ENCODE measurements around the gene SYNDIG1. TPM values are rescaled to one million over a fixed set of nuclear protein-coding genes. Genes with fewer than 3 reads are reported as not detected.

SYNDIG1 gene
- total and polyA plus RNA-seq, 4 donors, result 0.20 to 5.0 (median 0.63) TPM

DNA sequence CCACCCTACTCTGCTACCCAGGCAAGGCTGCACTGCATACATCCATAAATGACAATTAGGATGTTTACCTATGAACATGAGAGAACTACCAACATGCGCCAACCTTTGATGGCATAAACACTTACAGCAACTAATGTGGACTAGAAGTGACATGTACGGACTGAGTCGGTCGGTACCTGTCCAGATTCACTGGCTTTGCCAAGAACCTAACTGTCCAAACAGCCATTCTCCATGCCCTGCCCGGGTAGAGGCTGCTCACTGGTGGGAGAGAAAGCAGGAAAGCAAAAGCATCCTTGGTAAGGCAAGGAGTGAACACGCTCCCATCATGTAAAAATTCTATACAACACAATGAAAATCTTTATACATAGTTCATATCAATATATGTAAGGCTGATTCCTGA lies 30.0 kb downstream of the SYNDIG1 start:
- TF ChIP-seq, protein P1, sequence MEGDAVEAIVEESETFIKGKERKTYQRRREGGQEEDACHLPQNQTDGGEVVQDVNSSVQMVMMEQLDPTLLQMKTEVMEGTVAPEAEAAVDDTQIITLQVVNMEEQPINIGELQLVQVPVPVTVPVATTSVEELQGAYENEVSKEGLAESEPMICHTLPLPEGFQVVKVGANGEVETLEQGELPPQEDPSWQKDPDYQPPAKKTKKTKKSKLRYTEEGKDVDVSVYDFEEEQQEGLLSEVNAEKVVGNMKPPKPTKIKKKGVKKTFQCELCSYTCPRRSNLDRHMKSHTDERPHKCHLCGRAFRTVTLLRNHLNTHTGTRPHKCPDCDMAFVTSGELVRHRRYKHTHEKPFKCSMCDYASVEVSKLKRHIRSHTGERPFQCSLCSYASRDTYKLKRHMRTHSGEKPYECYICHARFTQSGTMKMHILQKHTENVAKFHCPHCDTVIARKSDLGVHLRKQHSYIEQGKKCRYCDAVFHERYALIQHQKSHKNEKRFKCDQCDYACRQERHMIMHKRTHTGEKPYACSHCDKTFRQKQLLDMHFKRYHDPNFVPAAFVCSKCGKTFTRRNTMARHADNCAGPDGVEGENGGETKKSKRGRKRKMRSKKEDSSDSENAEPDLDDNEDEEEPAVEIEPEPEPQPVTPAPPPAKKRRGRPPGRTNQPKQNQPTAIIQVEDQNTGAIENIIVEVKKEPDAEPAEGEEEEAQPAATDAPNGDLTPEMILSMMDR (IDR thresholded peaks at IDR 0.05; ENCODE audit: control extremely low read depth, extremely low read depth), result no peak
- Histone ChIP-seq H3K36me3 (ENCODE audit: control insufficient read depth in 4 of 4, insufficient read depth in 4 of 4, low read length in 4 of 4) (no peaks in the 10 kb centered on the region), H3K27ac (ENCODE audit: low read depth in 1 of 2, low read length in 1 of 2) (no peak overlapping the region), H3K4me3 (no peak overlapping the region), H3K9ac (ENCODE audit: insufficient read depth in 1 of 2, low read length in 2 of 2) (no peak overlapping the region), H3K4me1 (ENCODE audit: control insufficient read depth in 5 of 5, insufficient read depth in 5 of 5, low read length in 5 of 5) (peaks cover 0 to 5% (median 0%) of the 10 kb centered on the region in 5 donors), H3K9me3 (ENCODE audit: control insufficient read depth in 4 of 4, insufficient read depth in 3 of 4, low read length in 3 of 4) (no peaks in the 10 kb centered on the region), H3K27me3 (ENCODE audit: control insufficient read depth in 3 of 3, insufficient read depth in 3 of 3, low read length in 2 of 3) (no peaks in the 10 kb centered on the region)
- DNase-seq, result no peak
- WGBS, 2 donors, result 90 to 92% methylated on average over 6 of the region's 6 CpGs
- no peak for ATAC-seq (ENCODE audit: insufficient read depth, low FRiP score)

GRCh38 chr20:24501764-24502556 lies 32.5 kb downstream of the SYNDIG1 start:
- TF ChIP-seq, protein P1 (IDR thresholded peaks at IDR 0.05; ENCODE audit: control extremely low read depth, extremely low read depth), result no peak
- Histone ChIP-seq H3K9ac (ENCODE audit: insufficient read depth in 1 of 2, low read length in 2 of 2) (no peak overlapping the region), H3K27me3 (ENCODE audit: control insufficient read depth in 3 of 3, insufficient read depth in 3 of 3, low read length in 2 of 3) (no peaks in the 10 kb centered on the region), H3K27ac (ENCODE audit: low read depth in 1 of 2, low read length in 1 of 2) (peak overlapping the region in 1 of 2 donors; percentile 82), H3K4me3 (no peak overlapping the region), H3K4me1 (ENCODE audit: control insufficient read depth in 5 of 5, insufficient read depth in 5 of 5, low read length in 5 of 5) (peaks cover 0 to 5% (median 0%) of the 10 kb centered on the region in 5 donors), H3K36me3 (ENCODE audit: control insufficient read depth in 4 of 4, insufficient read depth in 4 of 4, low read length in 4 of 4) (no peaks in the 10 kb centered on the region), H3K9me3 (ENCODE audit: control insufficient read depth in 4 of 4, insufficient read depth in 3 of 4, low read length in 3 of 4) (no peaks in the 10 kb centered on the region)
- no peak for DNase-seq
- 79 to 85% methylated on average over 15 of the region's 15 CpGs for WGBS, 2 donors
- no peak for ATAC-seq (ENCODE audit: insufficient read depth, low FRiP score)

DNA sequence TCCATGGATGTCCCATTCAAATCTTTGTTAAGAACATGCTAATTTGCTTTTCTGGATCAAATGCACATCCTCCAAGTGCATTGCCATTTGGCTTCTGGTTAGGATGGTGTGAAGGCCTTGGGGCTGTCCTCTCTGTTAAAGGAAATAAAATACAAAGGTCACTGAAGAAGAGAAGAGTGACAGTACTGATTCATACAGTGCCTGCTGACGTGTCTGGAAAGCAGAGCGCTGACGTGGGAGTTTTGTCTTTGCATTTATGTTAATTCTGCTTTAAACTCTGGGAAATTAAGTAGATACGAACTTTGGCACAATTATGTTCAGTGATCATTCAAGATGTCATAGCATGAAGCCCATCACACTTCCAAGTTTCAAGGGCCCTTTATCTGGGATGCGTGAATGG lies 33.2 kb downstream of the SYNDIG1 start:
- no peaks in the 10 kb centered on the region for H3K27me3 ChIP-seq (ENCODE audit: control insufficient read depth in 3 of 3, insufficient read depth in 3 of 3, low read length in 2 of 3)
- H3K4me1 ChIP-seq (ENCODE audit: control insufficient read depth in 5 of 5, insufficient read depth in 5 of 5, low read length in 5 of 5), result peaks cover 0 to 5% (median 0%) of the 10 kb centered on the region in 5 donors
- no peaks in the 10 kb centered on the region for H3K36me3 ChIP-seq (ENCODE audit: control insufficient read depth in 4 of 4, insufficient read depth in 4 of 4, low read length in 4 of 4)
- no peak overlapping the region for H3K9ac ChIP-seq (ENCODE audit: insufficient read depth in 1 of 2, low read length in 2 of 2)
- TF ChIP-seq, protein P1 (IDR thresholded peaks at IDR 0.05; ENCODE audit: control extremely low read depth, extremely low read depth), result no peak
- no peak for DNase-seq
- no peaks in the 10 kb centered on the region for H3K9me3 ChIP-seq (ENCODE audit: control insufficient read depth in 4 of 4, insufficient read depth in 3 of 4, low read length in 3 of 4)
- 78 to 87% methylated on average over 5 of the region's 5 CpGs for WGBS, 2 donors
- H3K4me3 ChIP-seq, result no peak overlapping the region
- peak overlapping the region in 1 of 2 donors; percentile 82 for H3K27ac ChIP-seq (ENCODE audit: low read depth in 1 of 2, low read length in 1 of 2)
- no peak for ATAC-seq (ENCODE audit: insufficient read depth, low FRiP score)

Measured in lung (tissue), 12 donors.